GM10847 (cell line): ENCODE results near the gene SLC6A18.

Experiments used
- POLR2A ChIP-seq: IDR thresholded peaks from 2 replicates; pipeline ENCODE4 v1.6.1; 2011; ENCODE audit not compliant: insufficient read length; ENCODE audit errors: extremely low read depth

SLC6A18 gene, protein sequence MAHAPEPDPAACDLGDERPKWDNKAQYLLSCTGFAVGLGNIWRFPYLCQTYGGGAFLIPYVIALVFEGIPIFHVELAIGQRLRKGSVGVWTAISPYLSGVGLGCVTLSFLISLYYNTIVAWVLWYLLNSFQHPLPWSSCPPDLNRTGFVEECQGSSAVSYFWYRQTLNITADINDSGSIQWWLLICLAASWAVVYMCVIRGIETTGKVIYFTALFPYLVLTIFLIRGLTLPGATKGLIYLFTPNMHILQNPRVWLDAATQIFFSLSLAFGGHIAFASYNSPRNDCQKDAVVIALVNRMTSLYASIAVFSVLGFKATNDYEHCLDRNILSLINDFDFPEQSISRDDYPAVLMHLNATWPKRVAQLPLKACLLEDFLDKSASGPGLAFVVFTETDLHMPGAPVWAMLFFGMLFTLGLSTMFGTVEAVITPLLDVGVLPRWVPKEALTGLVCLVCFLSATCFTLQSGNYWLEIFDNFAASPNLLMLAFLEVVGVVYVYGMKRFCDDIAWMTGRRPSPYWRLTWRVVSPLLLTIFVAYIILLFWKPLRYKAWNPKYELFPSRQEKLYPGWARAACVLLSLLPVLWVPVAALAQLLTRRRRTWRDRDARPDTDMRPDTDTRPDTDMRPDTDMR

DNA sequence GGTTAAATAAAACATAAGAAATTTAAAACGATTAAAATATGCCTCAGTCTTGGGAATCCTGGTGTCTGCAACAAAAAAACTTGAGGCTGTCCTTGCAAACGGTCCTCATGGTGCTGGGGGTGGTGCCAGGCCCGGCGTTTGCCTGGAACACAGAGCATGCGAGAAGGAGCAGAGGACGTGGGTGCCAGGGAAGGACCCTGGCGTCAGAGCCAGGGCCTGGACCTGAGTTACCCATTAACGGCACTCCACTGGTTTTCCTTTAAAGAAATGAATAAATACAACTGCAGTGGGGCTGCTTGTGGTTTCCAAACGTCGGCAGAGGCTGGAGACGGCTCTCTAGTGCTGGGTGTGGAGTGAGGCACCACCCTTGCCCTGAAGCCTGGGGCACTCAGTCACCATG, at the start of gene SLC6A18:
TSS of gene SLC6A18 (plus strand) at position 301 of the 400 bp plus-strand sequence. CDS start at position 398, 97 bp downstream.
- no peak for TF ChIP-seq POLR2A

DNA sequence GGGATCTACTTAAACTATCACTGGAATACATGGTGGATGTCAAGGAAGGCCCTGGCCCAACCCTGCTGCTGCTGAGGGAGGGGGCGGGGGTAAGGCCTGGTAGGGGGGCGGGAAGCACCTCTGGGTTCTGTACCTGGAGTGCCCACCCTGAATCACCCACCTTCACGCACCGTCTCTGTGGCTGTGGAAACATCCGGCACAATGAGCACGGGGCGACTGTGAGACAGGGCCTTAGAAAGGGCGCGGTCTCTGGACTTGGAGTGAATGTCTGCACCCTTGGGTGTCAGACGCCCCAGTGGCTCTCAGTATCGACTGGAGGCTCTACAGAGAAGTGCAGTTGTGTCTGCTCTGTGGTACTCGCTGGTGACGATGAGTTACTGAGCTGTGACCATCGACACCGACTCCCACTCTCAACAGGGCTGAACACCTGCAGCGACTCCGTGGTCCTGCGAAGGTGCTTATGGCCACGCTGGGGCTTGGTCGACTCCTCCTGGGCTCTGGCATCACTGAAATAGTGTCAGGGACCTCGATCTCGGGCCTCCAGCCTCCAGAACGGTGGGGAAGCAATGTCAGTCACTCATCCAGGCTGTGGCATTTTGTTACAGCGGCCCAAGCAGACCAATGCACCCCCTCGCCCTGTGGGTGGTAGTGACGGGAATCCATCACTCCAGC, 49.2 kb upstream of the SLC6A18 start:
- TF ChIP-seq POLR2A = no peak

DNA sequence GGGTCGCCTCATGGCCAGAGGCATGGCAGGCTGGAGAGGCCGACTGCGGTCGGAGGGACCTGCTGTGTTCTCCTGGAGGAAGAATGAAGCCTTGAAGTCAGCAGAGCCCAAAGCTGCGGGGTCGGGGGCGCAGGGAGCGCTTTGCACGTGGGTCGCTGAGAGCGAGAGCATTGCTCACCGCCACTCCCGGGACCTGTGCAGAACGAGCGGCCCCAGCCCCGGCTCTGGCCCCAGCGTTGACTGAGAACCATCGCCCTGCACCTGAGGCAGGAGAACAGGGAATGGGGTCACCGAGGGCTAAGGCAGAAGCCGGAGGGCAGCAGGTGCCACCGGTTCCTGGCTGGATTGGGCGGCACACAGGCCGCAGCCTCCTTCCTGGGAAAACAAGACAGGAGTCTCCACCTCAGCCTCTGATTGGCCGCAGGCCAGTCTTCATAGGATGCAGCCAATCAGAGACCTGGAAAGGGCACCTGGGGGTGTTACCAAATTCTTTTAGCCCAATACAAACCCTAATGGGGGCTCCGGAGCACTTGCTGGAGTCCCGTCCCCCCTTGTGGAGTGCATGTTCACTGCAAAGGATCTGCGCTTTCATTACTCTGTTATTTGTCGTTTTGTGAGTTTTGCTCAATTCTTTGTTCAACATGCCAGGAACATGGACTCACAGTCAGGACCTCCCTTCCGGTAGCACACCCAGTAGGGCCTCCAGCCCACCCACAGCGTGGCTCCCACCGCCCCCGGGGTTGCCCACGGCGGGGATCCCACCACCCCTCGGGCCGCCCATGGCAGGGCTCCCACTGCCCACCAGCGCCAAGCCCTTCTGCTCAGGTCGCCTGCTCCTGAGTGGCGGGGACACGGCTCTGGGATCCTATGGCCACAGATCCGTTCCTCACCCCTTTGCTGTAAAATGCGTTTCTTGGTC, 48.4 kb upstream of the SLC6A18 start:
- TF ChIP-seq POLR2A = no peak

DNA sequence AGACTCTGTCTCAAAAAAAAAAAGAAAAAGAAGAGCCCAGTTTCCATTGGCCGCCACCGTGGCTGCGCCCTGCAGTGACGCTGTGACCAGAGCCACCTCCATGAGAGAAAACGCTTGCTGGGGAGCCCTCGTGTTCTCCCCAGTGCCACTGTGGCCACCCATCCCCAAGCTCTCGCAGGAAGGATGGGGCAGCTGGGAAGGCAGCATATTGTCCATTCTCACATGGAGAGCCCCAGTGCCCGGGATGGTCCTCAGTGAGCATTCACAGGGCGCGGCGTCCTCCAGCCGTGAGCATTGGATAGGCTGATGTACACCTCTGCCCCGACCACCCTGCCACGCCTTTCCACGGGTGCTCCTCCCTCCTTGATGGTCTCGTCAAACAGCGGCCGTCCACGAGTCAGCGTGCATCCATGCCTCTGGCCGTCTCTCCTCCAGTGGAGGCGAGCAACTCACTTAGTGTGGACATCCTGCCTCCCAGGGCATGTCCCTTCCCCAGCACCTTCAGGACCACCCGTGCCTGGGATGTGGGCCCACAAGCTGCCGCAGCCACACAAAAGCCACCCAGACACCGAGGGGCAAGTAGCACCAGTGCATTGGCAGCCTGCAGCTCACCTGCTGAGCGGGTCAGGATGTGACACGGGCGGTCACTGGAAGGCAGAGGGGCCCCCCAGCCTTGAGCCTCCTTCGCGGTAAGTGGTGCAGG, 47.2 kb upstream of the SLC6A18 start:
- no peak for TF ChIP-seq POLR2A

DNA sequence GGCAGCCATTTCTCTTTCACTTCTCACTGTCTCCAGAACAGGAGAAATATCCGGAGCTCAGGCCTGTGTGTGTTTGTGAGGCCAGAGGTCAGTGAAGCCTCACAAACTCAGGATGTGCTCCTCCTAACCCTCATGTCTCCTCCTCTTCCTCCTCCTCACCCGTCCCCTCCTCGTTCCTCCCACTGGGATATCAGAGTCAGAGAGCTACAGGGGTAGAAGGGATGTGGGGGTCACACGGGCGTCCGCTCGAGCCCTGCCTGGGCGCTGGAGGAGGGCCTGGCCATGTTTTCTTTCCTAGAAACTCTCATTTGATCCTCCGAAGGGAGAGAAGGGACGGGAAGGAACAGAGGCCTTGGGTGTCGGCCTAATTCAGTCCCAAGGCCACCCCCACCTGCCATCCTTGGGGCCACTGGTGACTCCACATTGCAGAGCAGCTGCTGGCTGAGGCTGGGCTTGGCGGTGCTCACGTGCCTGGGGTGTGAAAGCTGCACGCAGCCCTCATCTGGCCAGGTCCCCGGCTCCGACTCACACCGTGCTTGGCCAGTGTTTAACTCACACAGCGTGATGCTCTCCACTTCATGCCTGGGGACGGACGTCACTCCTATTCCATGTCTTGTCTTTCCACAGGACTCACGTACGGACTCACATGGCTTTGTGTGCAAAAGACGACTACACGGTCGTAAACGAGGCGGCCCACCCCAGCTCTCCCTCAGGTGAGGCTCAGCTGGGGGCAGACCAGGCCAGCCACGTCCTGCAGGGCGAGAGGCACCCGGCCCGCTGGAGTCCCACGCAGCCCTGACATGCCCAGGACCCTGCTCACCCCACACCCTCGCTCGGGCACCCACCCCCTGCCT, 46.4 kb upstream of the SLC6A18 start:
- no peak for TF ChIP-seq POLR2A

DNA sequence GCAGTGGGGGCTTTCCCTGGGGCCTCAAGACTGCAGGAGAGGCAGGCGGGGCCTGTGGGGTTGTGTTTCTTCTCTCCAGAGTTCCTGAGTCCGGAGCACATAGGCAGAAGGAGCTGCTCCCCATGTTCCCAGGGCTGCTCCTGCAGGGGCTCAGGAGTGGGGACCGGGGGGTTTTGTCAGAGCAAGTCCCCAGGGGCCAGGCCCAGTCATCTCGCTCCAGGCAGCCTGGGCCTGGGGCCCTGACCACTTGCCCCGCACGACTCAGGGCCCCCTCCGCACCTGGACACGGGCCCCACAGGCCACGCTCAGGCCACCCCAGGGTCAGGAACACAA, 45.8 kb upstream of the SLC6A18 start:
- no peak for TF ChIP-seq POLR2A

DNA sequence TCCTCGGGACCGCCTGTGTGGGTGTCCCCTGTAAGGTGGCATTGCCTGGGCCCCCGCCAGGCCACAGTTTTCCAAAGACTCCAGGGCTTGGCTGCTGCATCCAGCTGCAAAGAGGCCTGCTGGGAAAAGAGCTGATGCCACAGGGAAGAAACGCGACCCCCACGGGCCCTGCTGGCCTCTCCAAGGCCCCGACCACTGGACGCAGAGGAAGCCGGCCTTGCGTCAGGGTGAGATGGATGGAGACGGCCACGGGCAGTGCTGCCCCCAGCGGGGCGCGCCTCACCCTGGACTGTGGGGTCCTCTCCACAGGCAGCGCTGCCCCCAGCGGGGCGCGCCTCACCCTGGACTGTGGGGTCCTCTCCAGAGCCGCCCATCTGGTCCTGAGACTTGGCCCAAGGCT, 45.1 kb upstream of the SLC6A18 start:
- TF ChIP-seq POLR2A = no peak

DNA sequence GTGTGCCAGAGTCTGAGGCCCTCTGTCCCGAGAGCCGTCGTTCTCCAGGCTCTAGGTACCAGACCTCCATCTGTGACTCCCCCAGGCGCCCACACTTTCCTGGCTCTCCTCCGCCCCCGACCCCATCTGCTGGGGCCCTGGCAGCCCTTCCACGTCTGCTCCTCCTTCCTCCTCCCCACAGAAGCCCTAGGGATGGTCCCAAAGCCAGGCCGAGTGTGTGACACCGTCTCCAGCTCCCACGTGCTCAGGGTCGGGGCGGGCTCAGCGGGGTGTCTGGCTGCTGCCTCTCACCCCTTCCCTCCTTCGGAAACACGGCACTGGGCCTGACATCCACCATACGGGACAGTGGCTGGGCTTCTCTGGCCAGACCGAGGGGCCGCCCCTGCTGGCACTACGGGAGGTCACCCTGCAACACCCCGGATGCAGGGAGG, 44.3 kb upstream of the SLC6A18 start:
- no peak for TF ChIP-seq POLR2A

DNA sequence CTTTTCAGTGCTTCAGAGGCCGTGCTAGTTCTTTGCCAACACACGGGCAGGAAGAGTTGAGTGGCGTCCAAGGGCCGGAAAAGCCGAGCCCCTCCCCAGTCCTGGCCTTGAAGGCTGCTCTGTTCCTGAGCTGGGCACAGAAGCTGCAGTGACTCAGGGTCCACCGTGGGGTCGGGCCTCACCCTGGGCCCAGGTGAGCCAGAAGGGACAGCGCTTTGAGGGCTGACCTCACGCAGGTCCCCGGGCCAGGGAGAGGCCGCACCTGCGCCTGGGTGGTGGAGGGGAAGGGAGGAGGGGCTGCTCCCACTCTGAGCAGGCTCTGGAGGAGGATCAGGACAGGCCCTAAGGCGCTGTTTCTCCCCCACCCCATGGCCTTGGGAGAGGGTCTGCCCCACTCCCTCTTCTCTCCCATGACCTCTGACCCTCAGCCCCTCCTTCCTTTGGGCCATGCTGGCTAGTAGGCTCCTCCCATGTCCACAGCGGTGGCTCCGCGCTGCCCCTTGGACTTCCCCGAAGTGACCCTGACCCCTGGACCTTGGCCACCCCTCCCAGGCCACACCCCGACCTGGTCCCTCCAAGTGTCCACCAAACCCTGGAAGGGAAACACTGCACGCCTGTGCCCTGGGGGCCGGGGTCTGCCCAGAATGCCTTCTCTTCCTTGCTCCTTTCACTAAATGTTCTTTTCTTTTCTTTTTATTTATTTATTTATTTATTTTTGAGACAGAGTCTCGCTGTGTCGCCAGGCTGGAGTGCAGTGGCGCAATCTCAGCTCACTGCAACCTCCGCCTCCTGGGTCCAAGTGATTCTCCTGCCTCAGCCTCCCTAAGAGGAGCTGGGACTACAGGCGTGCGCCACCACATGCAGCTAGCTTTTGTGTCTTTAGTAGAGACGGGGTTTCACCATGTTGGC, 43.5 kb upstream of the SLC6A18 start:
- no peak for TF ChIP-seq POLR2A

DNA sequence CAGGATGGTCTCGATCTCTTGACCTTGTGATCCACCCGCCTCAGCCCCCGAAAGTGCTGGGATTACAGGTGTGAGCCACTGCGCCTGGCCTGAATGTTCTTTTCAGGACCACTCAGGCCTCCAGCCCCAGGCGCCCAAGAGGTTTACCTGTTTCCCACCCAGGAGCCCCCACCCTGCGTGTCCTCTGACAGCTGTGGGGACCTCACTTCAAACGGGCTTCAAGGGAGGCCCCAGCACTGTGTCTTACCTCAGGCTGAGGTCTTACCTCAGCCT, 42.9 kb upstream of the SLC6A18 start:
- TF ChIP-seq POLR2A = no peak

DNA sequence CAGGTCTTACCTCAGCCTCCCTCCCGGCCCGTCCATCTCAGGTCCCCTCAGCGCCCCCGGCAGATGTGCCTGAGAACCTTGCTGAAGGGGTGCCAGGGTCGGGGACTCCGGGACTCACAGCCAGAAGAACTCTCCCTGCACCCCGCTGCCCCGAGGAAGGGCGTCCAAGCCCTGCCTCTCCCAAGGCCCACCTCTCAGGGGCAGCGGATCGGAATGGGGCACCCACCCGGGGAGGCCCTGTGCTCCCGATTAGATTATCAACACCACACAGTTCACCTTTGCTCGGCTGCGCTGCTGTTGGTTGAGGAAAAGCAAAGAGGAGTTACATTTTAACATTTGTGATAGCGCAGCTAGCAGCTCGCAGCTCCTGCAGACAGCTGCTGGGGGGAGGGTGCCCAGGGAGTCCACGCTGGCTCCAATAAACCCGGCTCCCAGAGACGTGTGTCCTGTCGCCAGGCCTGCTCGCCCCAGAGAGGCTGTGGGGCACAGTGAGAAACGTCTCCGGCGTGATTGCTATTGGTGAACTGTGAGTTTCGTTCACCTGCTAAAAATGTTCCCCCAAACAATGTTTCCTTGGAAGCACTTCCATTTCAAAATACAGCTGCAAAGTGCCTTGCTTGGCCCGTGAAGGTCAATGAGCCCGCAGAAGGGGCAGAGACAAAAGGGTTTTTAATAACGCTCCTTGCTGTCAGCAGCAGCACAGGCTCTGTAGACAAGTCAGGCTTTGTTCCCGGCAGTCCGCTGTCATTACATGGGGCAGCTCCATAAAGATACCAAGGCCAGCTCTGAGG, 42.4 kb upstream of the SLC6A18 start:
- no peak for TF ChIP-seq POLR2A
